Smooth muscle cell (in vitro differentiated cells): Measurements from ENCODE around the gene CHN2. TPM values are rescaled to one million over a fixed set of nuclear protein-coding genes. Genes with fewer than 3 reads are reported as not detected.

Experiments used
- DNase-seq: peaks from one replicate; lab custom pipeline; 2025; ENCODE audit not compliant: unreplicated experiment; lab: John Stamatoyannopoulos, UW
- H2AFZ ChIP-seq: fragments of 200-600 bp; sonication (generic); 2 replicates; pipeline ENCODE4 v1.6.0; 2016; ENCODE audit warnings: antibody characterized with exemption, low read depth, mild to moderate bottlenecking
- H3F3A ChIP-seq: fragments of 200-600 bp; sonication (generic); 2 replicates; pipeline ENCODE4 v1.6.0; 2017; ENCODE audit warnings: antibody characterized with exemption, low read depth
- H3K27ac ChIP-seq: fragments of 200-600 bp; sonication (generic); 2 replicates; pipeline ENCODE4 v1.5.1; 2016; ENCODE audit warnings: low read depth, mild to moderate bottlenecking
- H3K27me3 ChIP-seq: fragments of 200-600 bp; sonication (generic); 2 replicates; pipeline ENCODE4 v1.6.1; 2016; ENCODE audit warnings: low read depth, mild to moderate bottlenecking
- H3K36me3 ChIP-seq: fragments of 200-600 bp; sonication (generic); 2 replicates; pipeline ENCODE4 v1.5.1; 2016; ENCODE audit warnings: low read depth
- H3K4me1 ChIP-seq: fragments of 200-600 bp; sonication (generic); 2 replicates; pipeline ENCODE4 v1.5.1; 2016; ENCODE audit warnings: low read depth
- H3K4me2 ChIP-seq: fragments of 200-600 bp; sonication (generic); 2 replicates; pipeline ENCODE4 v1.6.0; 2016; ENCODE audit warnings: mild to moderate bottlenecking
- H3K4me3 ChIP-seq: fragments of 200-600 bp; sonication (generic); 2 replicates; pipeline ENCODE4 v1.5.1; 2016; ENCODE audit warnings: mild to moderate bottlenecking
- H3K79me2 ChIP-seq: fragments of 200-600 bp; sonication (generic); 2 replicates; pipeline ENCODE4 v1.6.0; 2016; ENCODE audit warnings: low read depth, mild to moderate bottlenecking
- H3K9ac ChIP-seq: fragments of 200-600 bp; sonication (generic); 2 replicates; pipeline ENCODE4 v1.6.0; 2016; ENCODE audit warnings: low read depth
- H3K9me3 ChIP-seq: fragments of 200-600 bp; sonication (generic); replicated peaks from 2 replicates; pipeline ENCODE4 v1.5.1; 2016; ENCODE audit warnings: low read depth
- H4K20me1 ChIP-seq: fragments of 200-600 bp; sonication (generic); 2 replicates; pipeline ENCODE4 v1.6.0; 2016; ENCODE audit warnings: low read depth
- WGBS: methylation state at CpG from one replicate; pipeline ENCODE4 v1.1.7; 2016; ENCODE audit warnings: low lambda C conversion rate; 5-methylcytosine and 5-hydroxymethylcytosine counted together
- polyA plus RNA-seq: library from polyadenylated mRNA; unstranded; fragments of >200 nt; fragmentation: Nextera tagmentation; extraction: Ambion mirVana; gene quantifications from 2 replicates; pipeline ENCODE4 v1.2.1, GENCODE V29; 2016
- total RNA-seq: library from RNA; depleted of rRNA; stranded (reverse); fragments of >200 nt; gene quantifications from 2 replicates; pipeline ENCODE4 v1.2.3, GENCODE V29; 2014
- TF ChIP-seq, protein P1 (sequence below): fragments of 200-600 bp; sonication (generic); IDR thresholded peaks from 2 replicates; pipeline ENCODE4 v1.5.1; 2017; ENCODE audit warnings: borderline replicate concordance, mild to moderate bottlenecking, antibody characterized with exemption; ENCODE audit not compliant: insufficient read depth, poor library complexity, severe bottlenecking

Gene CHN2
- total and polyA plus RNA-seq, 2 experiments from 2014 or later, result 7.4 to 20.7 TPM

DNA sequence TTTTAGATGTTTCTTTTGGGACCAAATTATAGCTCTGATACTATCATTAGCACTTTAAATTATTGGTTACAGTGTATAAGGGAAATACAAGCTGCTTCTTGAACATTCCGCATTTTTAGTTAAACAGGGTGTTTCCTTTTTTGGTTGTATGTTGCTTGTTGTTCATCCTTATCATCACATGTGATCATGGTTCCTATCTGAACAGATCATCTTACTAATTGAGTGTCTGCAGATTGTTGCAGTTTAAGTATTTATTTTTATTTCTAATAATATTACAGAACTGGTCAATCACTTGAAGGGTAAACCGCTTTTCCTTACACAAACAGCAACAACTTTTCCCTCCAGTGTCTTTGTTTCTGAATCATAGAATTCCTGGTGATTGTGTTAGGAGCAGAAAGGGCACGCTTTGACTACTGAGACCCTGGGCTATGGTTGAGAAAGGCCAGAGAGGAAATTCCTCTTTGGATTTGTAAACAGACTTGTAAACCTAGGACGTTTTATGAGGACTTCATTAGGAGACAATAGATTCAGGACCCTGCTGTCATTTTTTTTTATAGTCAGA lies 37.2 kb downstream of the CHN2 start:
- whole genome bisulfite sequencing, result 30% methylated on average over 4 of the region's 4 CpGs
- DNase-seq, result no peak

DNA sequence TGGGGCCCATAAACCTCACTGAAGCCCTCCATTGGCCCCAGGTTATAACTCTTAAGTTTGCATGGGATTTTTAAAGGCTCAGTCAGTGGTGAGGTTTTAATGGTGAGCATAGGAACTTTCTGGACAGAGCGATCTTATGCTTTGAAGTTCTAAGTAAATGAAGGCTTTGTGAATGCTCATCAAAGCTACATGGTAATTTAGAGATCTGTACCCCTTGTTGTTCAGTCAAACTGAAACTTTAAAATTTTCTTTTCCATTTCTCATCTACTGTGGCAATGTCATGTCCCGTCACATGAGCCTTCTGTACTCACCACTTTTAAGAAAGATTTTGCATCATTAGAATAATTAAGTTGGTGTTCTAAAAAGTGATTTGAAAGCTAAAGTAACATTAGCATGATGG lies 39.9 kb downstream of the CHN2 start:
- H3K79me2 ChIP-seq, result no peaks in the 10 kb centered on the region
- DNase-seq, result no peak

More for the DNA sequence above, 37.2 kb downstream of the CHN2 start:
- Histone ChIP-seq H3K4me3 (no peak overlapping the region), H3K9me3 (no peaks in the 10 kb centered on the region), H3K27me3 (no peaks in the 10 kb centered on the region), H3K4me2 (no peak overlapping the region), H3K9ac (no peak overlapping the region), H3F3A (no peaks in the 10 kb centered on the region), H4K20me1 (no peaks in the 10 kb centered on the region), H3K27ac (peak overlapping the region; percentile 21), H2AFZ (no peak overlapping the region), H3K4me1 (peaks cover 14% of the 10 kb centered on the region), H3K36me3 (no peaks in the 10 kb centered on the region), H3K79me2 (no peaks in the 10 kb centered on the region)
- TF ChIP-seq, protein P1, sequence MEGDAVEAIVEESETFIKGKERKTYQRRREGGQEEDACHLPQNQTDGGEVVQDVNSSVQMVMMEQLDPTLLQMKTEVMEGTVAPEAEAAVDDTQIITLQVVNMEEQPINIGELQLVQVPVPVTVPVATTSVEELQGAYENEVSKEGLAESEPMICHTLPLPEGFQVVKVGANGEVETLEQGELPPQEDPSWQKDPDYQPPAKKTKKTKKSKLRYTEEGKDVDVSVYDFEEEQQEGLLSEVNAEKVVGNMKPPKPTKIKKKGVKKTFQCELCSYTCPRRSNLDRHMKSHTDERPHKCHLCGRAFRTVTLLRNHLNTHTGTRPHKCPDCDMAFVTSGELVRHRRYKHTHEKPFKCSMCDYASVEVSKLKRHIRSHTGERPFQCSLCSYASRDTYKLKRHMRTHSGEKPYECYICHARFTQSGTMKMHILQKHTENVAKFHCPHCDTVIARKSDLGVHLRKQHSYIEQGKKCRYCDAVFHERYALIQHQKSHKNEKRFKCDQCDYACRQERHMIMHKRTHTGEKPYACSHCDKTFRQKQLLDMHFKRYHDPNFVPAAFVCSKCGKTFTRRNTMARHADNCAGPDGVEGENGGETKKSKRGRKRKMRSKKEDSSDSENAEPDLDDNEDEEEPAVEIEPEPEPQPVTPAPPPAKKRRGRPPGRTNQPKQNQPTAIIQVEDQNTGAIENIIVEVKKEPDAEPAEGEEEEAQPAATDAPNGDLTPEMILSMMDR, result no peak

DNA sequence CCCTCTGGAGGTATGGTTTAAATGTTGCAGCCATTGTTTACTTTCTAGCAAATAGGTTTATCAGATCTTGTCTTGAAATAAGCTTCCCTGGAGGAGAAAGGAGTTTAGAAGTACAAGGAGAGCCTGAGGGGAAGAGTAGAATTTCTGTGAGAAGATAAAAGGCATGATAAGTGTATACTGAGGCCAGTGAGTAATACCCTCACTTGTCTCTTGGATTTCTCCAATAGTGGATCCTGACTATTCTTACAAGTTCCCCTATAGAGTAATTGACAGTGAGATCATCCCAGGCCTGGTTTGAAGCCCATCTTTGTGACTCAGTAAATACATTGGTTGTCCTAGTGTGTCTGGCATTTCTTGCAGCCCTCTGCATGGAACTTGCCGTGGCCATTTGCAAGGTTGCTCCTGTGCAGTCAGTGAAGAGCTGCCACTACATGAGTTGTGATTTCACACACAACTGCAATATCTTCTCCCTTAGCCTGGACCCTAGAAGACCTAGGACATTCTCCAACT lies 41.6 kb downstream of the CHN2 start:
- no peak overlapping the region for H2AFZ ChIP-seq
- peaks cover 5% of the 10 kb centered on the region for H3F3A ChIP-seq
- H3K9me3 ChIP-seq, result no peaks in the 10 kb centered on the region
- H3K36me3 ChIP-seq, result no peaks in the 10 kb centered on the region
- H4K20me1 ChIP-seq, result no peaks in the 10 kb centered on the region
- no peaks in the 10 kb centered on the region for H3K27me3 ChIP-seq
- peak overlapping the region; percentile 45 for H3K27ac ChIP-seq
- no peaks in the 10 kb centered on the region for H3K79me2 ChIP-seq
- no peak overlapping the region for H3K4me3 ChIP-seq
- 32% methylated on average over 1 of the region's 1 CpG for WGBS
- TF ChIP-seq, protein P1, result no peak
- no peak overlapping the region for H3K4me2 ChIP-seq
- peaks cover 14% of the 10 kb centered on the region for H3K4me1 ChIP-seq
- H3K9ac ChIP-seq, result no peak overlapping the region
- no peak for DNase-seq

More for the DNA sequence above, 39.9 kb downstream of the CHN2 start:
- Histone ChIP-seq H3K4me3 (no peak overlapping the region), H3F3A (peaks cover 5% of the 10 kb centered on the region), H3K4me2 (no peak overlapping the region), H2AFZ (no peak overlapping the region), H3K36me3 (no peaks in the 10 kb centered on the region), H3K9me3 (no peaks in the 10 kb centered on the region), H3K4me1 (peaks cover 14% of the 10 kb centered on the region), H3K27ac (no peak overlapping the region), H3K27me3 (no peaks in the 10 kb centered on the region), H3K9ac (no peak overlapping the region), H4K20me1 (no peaks in the 10 kb centered on the region)
- TF ChIP-seq, protein P1, result no peak
- 82% methylated on average over 2 of the region's 2 CpGs for WGBS

DNA sequence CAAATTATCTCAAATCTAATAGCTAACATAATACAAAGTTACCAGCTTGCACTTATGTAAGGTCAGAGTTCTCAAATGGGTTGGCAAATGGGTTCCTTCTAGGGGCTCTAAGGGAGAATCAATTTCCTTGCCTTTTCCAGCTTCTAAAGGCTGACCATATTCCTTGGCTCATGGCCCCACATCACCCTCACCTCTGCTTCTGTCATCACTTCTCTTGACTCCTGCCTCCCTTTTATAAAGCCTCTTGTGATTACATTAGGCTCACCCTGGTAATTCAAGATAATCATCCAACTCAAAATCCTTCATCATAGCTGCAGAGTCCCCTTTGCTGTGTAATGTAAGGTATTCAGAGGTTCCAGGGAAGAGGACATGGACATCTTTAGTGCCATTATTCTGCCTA lies 42.1 kb downstream of the CHN2 start:
- TF ChIP-seq, protein P1, result no peak
- H2AFZ ChIP-seq, result no peak overlapping the region
- no peaks in the 10 kb centered on the region for H3K27me3 ChIP-seq
- H3K79me2 ChIP-seq, result no peaks in the 10 kb centered on the region
- H3K4me3 ChIP-seq, result no peak overlapping the region
- H3K9me3 ChIP-seq, result no peaks in the 10 kb centered on the region
- no peak for DNase-seq
- peaks cover 5% of the 10 kb centered on the region for H3F3A ChIP-seq
- H4K20me1 ChIP-seq, result no peaks in the 10 kb centered on the region
- H3K36me3 ChIP-seq, result no peaks in the 10 kb centered on the region
- no peak overlapping the region for H3K9ac ChIP-seq
- H3K4me1 ChIP-seq, result peaks cover 10% of the 10 kb centered on the region
- no peak overlapping the region for H3K4me2 ChIP-seq
- H3K27ac ChIP-seq, result peak overlapping the region; percentile 45
